ENCODE measurements around the gene MSI2. TPM values are rescaled to one million over a fixed set of nuclear protein-coding genes. Genes with fewer than 3 reads are reported as not detected.
A peak's percentile ranks its signal among the peaks of the same experiment; 100 is the strongest.

The MSI2 gene
- total and polyA plus RNA-seq, 2 donors (not counting 1 experiment from before 2014, with no cell fraction given): 16.1 to 196 TPM

DNA sequence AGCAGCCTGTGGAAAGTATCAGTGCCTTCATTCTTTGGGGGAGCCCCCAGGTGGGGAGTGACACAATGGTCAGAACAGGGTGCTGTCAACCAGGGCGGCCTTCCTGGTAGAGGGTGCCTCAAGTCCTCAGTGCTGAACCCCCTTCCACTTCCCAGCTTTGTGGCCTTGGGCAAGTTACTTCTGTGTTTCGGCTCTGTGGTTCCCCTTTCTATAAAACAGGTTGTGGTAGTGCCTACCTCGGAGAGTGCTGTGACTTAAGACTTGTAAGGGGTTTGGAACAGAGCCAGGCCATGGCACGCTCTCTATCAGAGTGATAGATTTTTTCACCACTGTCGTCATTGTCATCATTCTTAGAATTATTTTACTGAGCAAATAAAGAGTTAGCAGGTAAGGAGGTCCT is 347.7 kb downstream of the MSI2 start:
- Mint-ChIP-seq H3K9me3 (ENCODE audit: insufficient read depth) (no peaks in the 10 kb centered on the region), H3K4me1 (peaks cover 67% of the 10 kb centered on the region), H3K27ac (peak overlapping the region; percentile 96), H3K27me3 (no peaks in the 10 kb centered on the region), H3K4me3 (peak overlapping the region; percentile 79)
- Histone ChIP-seq H2AFZ (ENCODE audit: insufficient read depth, low read depth, low read length, poor library complexity, severe bottlenecking) (no peak overlapping the region), H3K27me3 (replicated peaks in 1 of 4; ENCODE audit: control extremely low read depth in 1 of 4, control insufficient read depth in 3 of 4, insufficient read depth in 4 of 4, low read length in 3 of 4) (no peaks in the 10 kb centered on the region), H4K20me1 (ENCODE audit: control insufficient read depth, insufficient read depth, low read length, poor library complexity, severe bottlenecking) (peaks cover 7% of the 10 kb centered on the region), H3K4me2 (replicated peaks; ENCODE audit: low read depth, low read length, poor library complexity, severe bottlenecking) (peak overlapping the region; percentile 69), H3K9me3 (ENCODE audit: control extremely low read depth in 1 of 3, control insufficient read depth in 2 of 3, insufficient read depth in 1 of 3, low read length in 2 of 3) (no peaks in the 10 kb centered on the region), H3K9ac (ENCODE audit: low read length) (peak overlapping the region; percentile 16), H3K79me2 (ENCODE audit: control insufficient read depth, insufficient read depth, low read length) (peaks cover 21% of the 10 kb centered on the region), H3K27ac (ENCODE audit: low read length in 2 of 2) (peak overlapping the region; percentile 73 to 78), H3K36me3 (replicated peaks in 1 of 2; ENCODE audit: control extremely low read depth in 1 of 2, control insufficient read depth in 1 of 2, extremely low read depth in 1 of 2, insufficient read depth in 2 of 2, low read length in 1 of 2) (no peaks in the 10 kb centered on the region), H3K4me3 (ENCODE audit: control extremely low read depth in 1 of 5, extremely low read depth in 1 of 5, insufficient read depth in 1 of 5, low read depth in 2 of 5, low read length in 4 of 5) (no peak overlapping the region), H3K4me1 (ENCODE audit: control insufficient read depth in 2 of 2, insufficient read depth in 2 of 2, low read length in 2 of 2) (peaks cover 55 to 71% of the 10 kb centered on the region in 2 donors)
- TF ChIP-seq, protein P1, sequence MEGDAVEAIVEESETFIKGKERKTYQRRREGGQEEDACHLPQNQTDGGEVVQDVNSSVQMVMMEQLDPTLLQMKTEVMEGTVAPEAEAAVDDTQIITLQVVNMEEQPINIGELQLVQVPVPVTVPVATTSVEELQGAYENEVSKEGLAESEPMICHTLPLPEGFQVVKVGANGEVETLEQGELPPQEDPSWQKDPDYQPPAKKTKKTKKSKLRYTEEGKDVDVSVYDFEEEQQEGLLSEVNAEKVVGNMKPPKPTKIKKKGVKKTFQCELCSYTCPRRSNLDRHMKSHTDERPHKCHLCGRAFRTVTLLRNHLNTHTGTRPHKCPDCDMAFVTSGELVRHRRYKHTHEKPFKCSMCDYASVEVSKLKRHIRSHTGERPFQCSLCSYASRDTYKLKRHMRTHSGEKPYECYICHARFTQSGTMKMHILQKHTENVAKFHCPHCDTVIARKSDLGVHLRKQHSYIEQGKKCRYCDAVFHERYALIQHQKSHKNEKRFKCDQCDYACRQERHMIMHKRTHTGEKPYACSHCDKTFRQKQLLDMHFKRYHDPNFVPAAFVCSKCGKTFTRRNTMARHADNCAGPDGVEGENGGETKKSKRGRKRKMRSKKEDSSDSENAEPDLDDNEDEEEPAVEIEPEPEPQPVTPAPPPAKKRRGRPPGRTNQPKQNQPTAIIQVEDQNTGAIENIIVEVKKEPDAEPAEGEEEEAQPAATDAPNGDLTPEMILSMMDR (IDR thresholded peaks at IDR 0.05): no peak
- TF ChIP-seq EZH2 (IDR thresholded peaks at IDR 0.05; ENCODE audit: borderline replicate concordance, insufficient read depth, low read depth, low read length, poor library complexity, severe bottlenecking): no peak
- CTCF ChIA-PET: interaction anchor here (1.3 to 4.2 kb wide), 7 partner anchors 18 to 360 kb away, joined by 3 to 35 read pairs (median 12); no protein-coding TSS in a partner anchor
- WGBS (ENCODE audit: insufficient coverage): no CpG with 5 or more reads among the region's 5 CpGs
- POLR2A ChIA-PET: interaction anchor here (0.5 to 1.6 kb wide), 5 partner anchors 19 to 55 kb away, joined by 3 to 8 read pairs (median 5); no protein-coding TSS in a partner anchor
- intact Hi-C loops (cut with micrococcal nuclease): loop anchor here (1.0 to 5.0 kb wide), 3 partner anchors 53 to 347 kb away; partner anchors contain the start of gene MSI2
- peak; percentile 75 for ATAC-seq (ENCODE audit: low read depth)
- DNase-seq: peak; percentile 89

Measured in B cell (primary cell).